ENCODE results near the gene MTRR.

- TF ChIP-seq POLR2A (IDR thresholded peaks at IDR 0.05; ENCODE audit: low read depth, low read length) (no peak), MXI1 (IDR thresholded peaks at IDR 0.05; ENCODE audit: borderline replicate concordance, low read depth, low read length) (no peak), CTCF (conservative IDR thresholded peaks at IDR 0.05; ENCODE audit: low read depth, low read length) (no peak), BHLHE40 (IDR thresholded peaks at IDR 0.05; ENCODE audit: low read depth, low read length) (no peak), SMC3 (IDR thresholded peaks at IDR 0.05; ENCODE audit: low read depth, low read length) (no peak), RFX5 (IDR thresholded peaks at IDR 0.05; ENCODE audit: low read depth, low read length) (no peak), CHD1 (IDR thresholded peaks at IDR 0.05; ENCODE audit: low read depth, low read length) (no peak), FOS (IDR thresholded peaks at IDR 0.05; ENCODE audit: low read depth, low read length) (no peak)
- TF ChIP-seq, protein P1, sequence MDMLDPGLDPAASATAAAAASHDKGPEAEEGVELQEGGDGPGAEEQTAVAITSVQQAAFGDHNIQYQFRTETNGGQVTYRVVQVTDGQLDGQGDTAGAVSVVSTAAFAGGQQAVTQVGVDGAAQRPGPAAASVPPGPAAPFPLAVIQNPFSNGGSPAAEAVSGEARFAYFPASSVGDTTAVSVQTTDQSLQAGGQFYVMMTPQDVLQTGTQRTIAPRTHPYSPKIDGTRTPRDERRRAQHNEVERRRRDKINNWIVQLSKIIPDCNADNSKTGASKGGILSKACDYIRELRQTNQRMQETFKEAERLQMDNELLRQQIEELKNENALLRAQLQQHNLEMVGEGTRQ (IDR thresholded peaks at IDR 0.05; ENCODE audit: low read depth, low read length), result no peak
Observed at GRCh38 chr5:7851240-7851592, 17.7 kb upstream of the MTRR start.
